Measurements from ENCODE around the gene PTP4A1.

Gene PTP4A1

GRCh38 chr6:63530991-63531390 is 41.3 kb upstream of the PTP4A1 start:
- Histone ChIP-seq H3K4me1 (ENCODE audit: insufficient read depth, low read length) (no peaks in the 10 kb centered on the region), H3K27me3 (ENCODE audit: insufficient read depth, low read length, poor library complexity) (no peaks in the 10 kb centered on the region), H3K9ac (ENCODE audit: low read depth, low read length) (no peak overlapping the region), H2AFZ (ENCODE audit: low read depth, low read length) (no peak overlapping the region), H3K79me2 (ENCODE audit: insufficient read depth, low read length) (no peaks in the 10 kb centered on the region), H3K4me2 (ENCODE audit: insufficient read depth, low read length) (no peak overlapping the region), H3K36me3 (ENCODE audit: insufficient read depth, low read length) (no peaks in the 10 kb centered on the region), H4K20me1 (ENCODE audit: insufficient read depth, low read length) (no peaks in the 10 kb centered on the region), H3K27ac (ENCODE audit: low read length) (no peak overlapping the region), H3K4me3 (ENCODE audit: low read depth in 1 of 2, low read length in 2 of 2) (no peak overlapping the region), H3K9me3 (ENCODE audit: insufficient read depth, low read length, severe bottlenecking) (no peaks in the 10 kb centered on the region)
- ATAC-seq (ENCODE audit: insufficient read depth, low read depth) (no peak), DNase-seq (no peak)
- no peak for TF ChIP-seq EZH2 (IDR thresholded peaks at IDR 0.05; ENCODE audit: borderline replicate concordance, low read depth, low read length, severe bottlenecking)
- no peak for TF ChIP-seq CTCF (IDR thresholded peaks at IDR 0.05; ENCODE audit: borderline replicate concordance, extremely low read depth, low read length, poor library complexity, severe bottlenecking)

DNA sequence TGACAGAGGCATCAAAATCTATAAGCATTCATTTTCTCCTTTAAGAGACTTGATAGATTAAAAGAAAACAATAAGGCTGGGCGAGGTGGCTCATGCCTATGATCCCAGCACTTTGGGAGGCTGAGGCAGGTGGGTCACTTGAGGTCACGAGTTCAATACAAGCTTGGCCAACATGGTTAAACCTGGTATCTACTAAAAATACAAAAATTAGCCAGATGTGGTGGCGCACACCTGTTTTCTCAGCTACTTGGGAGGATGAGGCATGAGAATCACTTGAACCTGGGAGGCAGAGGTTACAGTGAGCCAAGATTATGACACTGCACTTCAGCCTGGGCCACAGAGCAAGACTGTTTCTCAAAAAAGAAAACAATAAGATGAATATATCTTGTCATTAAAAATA is 39.3 kb upstream of the PTP4A1 start:
- Histone ChIP-seq H4K20me1 (ENCODE audit: insufficient read depth, low read length) (no peaks in the 10 kb centered on the region), H3K9ac (ENCODE audit: low read depth, low read length) (no peak overlapping the region), H3K27ac (ENCODE audit: low read length) (no peak overlapping the region), H3K4me1 (ENCODE audit: insufficient read depth, low read length) (no peaks in the 10 kb centered on the region), H2AFZ (ENCODE audit: low read depth, low read length) (no peak overlapping the region), H3K4me2 (ENCODE audit: insufficient read depth, low read length) (no peak overlapping the region), H3K79me2 (ENCODE audit: insufficient read depth, low read length) (no peaks in the 10 kb centered on the region), H3K27me3 (ENCODE audit: insufficient read depth, low read length, poor library complexity) (no peaks in the 10 kb centered on the region), H3K9me3 (ENCODE audit: insufficient read depth, low read length, severe bottlenecking) (no peaks in the 10 kb centered on the region), H3K36me3 (ENCODE audit: insufficient read depth, low read length) (no peaks in the 10 kb centered on the region), H3K4me3 (ENCODE audit: low read depth in 1 of 2, low read length in 2 of 2) (no peak overlapping the region)
- TF ChIP-seq CTCF (IDR thresholded peaks at IDR 0.05; ENCODE audit: borderline replicate concordance, extremely low read depth, low read length, poor library complexity, severe bottlenecking) (no peak), EZH2 (IDR thresholded peaks at IDR 0.05; ENCODE audit: borderline replicate concordance, low read depth, low read length, severe bottlenecking) (no peak)
- DNase-seq (no peak), ATAC-seq (ENCODE audit: insufficient read depth, low read depth) (no peak)

- Histone ChIP-seq H3K4me1 (ENCODE audit: insufficient read depth, low read length) (no peaks in the 10 kb centered on the region), H4K20me1 (ENCODE audit: insufficient read depth, low read length) (no peaks in the 10 kb centered on the region), H3K36me3 (ENCODE audit: insufficient read depth, low read length) (no peaks in the 10 kb centered on the region), H3K79me2 (ENCODE audit: insufficient read depth, low read length) (no peaks in the 10 kb centered on the region), H3K9me3 (ENCODE audit: insufficient read depth, low read length, severe bottlenecking) (no peaks in the 10 kb centered on the region), H2AFZ (ENCODE audit: low read depth, low read length) (no peak overlapping the region), H3K4me3 (ENCODE audit: low read depth in 1 of 2, low read length in 2 of 2) (no peak overlapping the region), H3K27me3 (ENCODE audit: insufficient read depth, low read length, poor library complexity) (no peaks in the 10 kb centered on the region), H3K27ac (ENCODE audit: low read length) (no peak overlapping the region), H3K4me2 (ENCODE audit: insufficient read depth, low read length) (no peak overlapping the region), H3K9ac (ENCODE audit: low read depth, low read length) (no peak overlapping the region)
- DNase-seq (no peak), ATAC-seq (ENCODE audit: insufficient read depth, low read depth) (no peak)
- TF ChIP-seq EZH2 (IDR thresholded peaks at IDR 0.05; ENCODE audit: borderline replicate concordance, low read depth, low read length, severe bottlenecking) (no peak), CTCF (IDR thresholded peaks at IDR 0.05; ENCODE audit: borderline replicate concordance, extremely low read depth, low read length, poor library complexity, severe bottlenecking) (no peak)
Measured at GRCh38 chr6:63533952-63534351, 38.3 kb upstream of the PTP4A1 start.

All from DND-41 (cell line).